Inflammatory macrophage treated with lipopolysaccharide for 1 hour (primary cell): ENCODE results near the gene ASTL.
"Not testable (repeated sequence)": the region's sequence is repeated elsewhere in the genome, so short reads cannot be mapped to it uniquely, and the experiment has no call there.

Source experiments
- DNase-seq, 2 donors: peaks; one replicate each; pipeline ENCODE4 v3.0.0-alpha.2; 2020 to 2022

The ASTL gene

DNA sequence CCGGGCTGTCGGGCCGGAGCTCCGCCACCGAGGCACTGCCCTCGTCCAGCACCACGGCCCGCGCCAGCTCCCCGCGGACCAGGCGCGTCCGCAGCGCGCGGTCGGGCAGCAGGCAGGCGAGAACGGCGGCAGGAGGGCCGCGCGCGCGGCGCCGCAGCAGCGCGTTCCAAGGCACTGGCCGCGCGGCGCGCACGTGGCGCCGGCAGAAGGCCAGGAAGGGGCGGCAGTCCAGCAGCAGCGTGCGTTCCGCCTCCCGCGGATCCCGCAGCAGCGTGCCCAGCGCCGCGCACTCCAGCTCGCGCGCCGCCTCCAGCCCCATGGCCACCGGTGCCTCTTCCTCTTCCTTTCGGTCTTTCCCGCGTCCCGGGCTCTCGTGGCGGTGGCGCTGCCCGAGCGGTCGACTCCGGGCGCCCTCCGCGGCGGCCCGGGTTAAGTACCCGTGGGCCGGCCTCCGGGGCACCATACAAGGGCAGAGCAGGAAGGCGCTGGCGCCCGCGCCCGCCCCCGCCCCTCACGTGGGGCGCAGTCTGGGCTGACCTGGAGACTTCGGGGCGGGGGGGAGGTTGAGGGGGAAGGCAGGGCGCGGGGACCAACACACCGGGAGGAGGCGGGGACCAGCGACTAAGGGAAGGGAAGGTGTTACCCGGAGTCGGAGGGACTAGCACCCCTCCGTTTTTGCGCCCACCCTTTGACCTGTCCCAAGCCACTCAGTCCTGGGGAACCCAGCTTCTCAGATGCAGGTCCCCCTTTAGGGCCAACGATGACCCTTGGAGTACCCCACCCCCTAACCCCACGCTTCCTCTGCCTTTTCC is 6.9 kb upstream of the ASTL start, which contains the start of gene DUSP2:
TSS of gene DUSP2 (minus strand) at position 405 of the 812 bp plus-strand sequence. CDS start at position 319, 86 bp downstream.
- peak; percentile 94 for DNase-seq

- DNase-seq = peak in 1 of 2 donors; percentile 29
Measured at GRCh38 chr2:96144481-96145035, 6.3 kb upstream of the ASTL start.

DNA sequence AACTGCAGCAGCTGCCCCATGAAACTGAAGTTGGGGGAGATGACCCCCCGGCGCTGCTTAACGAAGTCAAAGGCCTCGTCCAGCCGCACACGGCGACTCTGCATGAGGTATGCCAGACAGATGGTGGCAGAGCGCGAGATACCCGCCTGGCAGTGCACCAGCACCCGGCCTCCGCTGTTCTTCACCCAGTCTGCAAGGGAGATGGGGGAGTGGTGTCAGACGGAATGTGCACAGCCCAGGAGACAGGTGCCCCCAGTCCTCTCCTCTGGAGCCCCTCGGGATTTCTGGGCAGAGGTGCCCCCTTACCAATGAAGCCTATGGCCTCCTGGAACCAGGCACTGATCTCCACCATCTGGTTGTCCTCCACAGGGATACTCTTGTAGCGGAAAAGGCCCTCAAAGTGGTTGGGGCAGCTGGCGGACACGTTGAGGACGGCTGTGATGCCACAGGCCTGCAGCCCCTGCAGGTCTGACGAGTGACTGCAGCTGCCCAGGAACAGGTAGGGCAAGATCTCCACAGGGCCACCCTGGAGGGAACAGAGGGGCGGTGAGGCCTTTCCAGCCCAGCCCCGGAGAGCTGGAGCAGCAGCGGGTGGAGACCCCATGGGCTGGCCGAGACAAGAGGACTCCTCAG is 5.7 kb upstream of the ASTL start:
- no peak for DNase-seq

DNA sequence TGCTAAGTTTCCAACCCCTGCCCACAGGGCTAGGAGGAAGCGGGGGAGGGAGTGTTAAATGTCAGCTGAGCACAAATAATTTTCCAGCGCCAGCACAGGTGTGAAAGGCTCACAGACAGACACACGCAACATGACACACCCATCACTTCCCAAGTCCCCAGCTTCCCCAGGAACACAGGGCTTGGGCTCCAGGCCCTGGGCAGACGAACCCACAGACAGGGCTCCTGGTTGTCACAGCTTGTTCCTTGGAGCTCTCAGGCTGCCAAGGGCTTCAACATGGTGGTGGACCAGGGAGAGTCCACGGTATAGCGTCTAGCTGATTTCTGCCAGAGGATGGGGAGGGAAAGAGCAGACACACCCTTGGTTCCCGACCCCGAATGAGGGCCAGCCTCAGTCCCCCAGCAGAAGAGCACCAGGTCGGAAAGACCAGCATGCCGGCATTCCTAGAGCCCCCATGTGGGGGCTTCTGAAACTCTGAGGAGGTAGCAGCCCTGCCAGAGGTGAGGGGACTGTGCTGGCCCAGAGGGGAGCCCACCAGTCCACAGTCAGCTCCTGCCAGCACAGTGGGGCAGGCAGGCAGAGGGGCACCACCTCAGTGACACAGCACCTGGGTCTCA is 5.0 kb upstream of the ASTL start:
- no peak for DNase-seq

DNA sequence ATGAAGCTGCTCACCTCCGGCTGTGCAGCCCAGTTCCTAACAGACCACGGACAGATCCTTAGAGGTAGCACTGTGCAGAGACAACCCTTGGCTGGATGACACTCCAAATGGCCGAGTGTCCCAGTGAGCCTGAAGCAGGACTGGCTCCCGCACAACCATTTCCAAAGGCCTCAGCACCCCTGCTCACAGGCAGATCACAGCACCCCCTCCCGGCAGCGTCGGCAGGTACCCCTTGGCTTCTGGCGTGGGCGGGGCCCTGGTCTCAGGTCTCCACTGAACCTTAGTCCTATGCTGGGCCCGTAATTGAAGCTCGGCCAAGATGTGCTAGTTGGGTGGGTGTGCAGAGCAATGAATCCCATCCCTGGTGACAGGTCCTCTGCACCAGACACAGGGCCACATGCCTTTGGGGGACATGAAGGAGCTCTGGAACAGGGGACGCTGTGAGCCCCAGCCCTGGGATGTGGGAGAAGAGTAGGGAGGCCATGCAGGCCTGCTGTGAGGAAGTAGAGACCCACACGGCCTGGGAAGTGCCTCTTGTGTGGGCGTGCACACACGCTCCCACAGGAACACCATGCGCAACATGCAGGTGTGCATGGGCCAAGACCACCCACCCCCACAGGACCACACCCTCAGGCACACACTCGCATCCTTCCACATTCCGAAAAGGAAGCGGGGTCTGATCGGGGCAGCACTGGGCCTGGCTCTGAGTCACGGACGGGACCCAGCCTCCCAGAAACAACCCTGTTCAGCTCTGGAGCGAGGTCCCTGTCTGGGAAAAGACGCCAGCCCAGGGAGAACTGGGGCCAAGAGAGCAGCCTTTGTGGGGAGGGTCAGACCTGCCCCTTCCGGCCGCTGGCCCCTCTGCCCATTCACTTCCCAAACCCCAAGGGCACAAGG is 4.2 kb upstream of the ASTL start:
- no peak for DNase-seq

DNA sequence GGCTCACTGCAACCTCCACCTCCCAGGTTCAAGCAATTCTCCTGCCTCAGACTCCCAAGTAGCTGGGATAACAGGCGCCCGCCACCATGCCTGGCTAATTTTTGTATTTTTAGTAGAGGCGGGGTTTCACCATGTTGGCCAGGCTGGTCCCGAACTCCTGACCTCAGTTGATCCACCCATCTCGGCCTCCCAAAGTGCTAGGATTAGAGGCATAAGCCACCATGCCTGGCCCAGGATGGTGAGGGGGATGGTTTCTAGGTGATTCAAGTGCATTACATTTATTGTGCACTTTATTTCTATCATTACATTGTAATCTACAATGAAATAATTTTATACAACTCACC is 3.3 kb upstream of the ASTL start:
- not testable (repeated sequence) for DNase-seq

DNA sequence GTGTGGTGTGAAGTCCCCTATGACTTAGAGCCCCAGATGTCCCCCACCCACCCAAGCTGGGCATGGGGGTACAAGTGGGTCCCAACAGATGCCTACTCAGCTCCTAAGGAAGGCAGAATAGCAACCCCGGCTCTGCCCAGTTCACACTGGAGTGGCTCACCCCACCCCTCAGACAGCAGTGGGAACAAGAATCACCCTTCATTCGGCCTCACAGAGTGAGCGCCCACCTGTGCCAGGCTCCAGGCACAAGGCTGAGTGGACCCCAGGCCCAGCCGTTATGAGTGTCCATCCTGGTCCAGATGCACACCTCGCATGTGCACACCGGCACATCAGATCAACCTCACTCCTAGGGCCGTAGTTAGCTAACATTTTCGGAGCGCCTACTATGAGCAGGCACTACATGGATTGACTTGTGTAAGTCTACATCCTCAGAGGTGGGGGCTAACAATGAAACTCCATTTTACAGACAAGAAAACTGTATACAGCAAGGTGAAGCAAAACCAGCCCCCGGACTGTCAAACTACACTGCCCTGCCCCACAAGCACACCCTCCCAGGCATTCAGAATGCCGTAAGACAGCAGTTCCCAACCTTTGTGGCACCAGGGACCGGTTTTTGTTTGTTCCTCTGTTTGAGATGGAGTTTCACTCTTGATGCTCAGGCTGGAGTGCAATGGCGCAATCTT is 2.8 kb upstream of the ASTL start:
- no peak for DNase-seq

GRCh38 chr2:96139181-96139758 is 968 bp upstream of the ASTL start:
- DNase-seq = no peak

DNA sequence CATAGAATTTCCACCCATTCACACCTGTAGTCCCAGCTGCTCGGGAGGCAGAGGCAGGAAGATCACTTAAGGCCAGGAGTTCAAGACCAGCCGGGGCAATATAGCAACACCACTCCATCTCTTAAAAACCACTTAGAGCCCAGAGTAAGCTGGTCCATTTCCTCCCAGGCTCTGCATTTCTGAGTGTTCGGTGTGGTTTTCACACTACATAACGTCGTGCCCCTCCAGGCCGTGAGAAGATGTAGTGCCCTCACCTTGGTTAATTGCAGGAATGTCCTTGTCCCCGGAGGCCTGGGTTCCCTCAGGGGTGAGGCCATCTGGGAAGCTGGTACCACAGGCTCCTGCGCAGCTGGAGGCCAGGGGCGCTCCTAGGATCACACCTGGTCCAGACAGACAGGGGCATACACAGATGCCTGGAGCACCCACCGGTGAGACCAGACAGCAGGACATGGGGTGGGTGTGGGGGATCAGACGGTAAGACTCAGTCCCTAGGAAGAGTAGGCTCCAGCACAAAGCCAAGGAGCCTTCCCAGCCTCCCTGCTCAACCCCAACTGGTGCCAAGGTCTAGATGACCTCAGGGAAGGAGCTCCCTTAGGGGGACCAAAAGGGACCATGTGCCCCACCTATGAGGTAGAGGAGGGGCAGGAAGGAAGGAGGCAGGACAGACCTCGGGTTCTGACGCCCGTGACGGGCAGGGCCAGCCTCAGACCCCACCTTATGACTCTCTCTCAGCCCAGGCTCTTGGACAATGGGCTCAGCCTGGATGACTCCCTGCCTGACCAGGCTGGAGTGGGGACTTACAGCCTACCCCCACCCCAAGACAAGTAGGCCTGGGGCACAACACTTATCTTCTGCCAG is 752 bp downstream of the ASTL start:
- DNase-seq = no peak

DNA sequence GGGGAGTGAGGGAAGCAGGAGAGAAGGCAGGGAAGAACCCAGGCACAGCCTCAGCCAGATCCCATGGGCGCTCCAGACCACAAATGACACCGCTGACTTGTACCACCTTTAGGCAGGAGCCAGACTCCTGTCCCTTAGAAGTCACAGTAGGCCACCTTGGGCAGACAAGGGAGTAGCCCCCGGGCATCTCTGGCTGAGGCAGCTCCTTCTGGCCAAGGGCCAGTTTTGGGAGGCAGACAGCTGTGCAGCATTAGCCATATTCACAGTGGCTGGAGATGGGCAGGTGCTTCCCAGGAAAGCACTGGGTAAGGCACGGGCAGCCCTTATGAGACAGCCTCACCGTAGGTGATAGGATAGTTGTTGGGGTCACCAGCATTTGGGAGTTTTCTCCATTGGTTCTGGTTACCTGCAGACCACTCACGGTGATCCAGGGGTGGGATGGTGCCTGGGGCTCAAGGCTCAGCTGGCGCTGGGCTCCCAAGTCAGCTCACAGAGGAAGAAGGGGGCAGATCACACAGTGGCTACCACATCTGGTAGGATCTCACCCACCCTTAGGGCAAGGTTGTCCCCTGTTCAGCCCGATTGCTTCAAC is 2.1 kb downstream of the ASTL start:
- DNase-seq = no peak

DNA sequence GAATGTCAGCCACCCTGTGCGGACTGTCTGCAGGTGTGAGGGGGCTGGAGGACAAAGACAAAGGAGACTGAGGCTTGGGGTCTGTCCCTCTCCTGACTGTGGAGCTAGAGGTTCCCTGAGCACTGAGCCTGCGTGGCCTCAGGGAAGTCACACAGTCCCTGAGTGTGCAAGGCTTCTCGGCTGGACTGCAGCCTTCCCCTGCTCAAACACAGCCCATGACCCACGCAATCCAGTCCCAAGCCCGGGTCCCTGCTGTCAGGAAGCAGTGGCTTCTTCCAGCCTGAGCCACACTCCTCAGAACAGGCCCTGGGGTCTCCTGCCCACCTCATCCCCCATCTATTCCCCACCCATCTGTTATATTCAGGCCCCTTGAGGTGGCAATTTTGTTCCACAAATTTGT is 2.7 kb downstream of the ASTL start:
- DNase-seq = no peak

DNA sequence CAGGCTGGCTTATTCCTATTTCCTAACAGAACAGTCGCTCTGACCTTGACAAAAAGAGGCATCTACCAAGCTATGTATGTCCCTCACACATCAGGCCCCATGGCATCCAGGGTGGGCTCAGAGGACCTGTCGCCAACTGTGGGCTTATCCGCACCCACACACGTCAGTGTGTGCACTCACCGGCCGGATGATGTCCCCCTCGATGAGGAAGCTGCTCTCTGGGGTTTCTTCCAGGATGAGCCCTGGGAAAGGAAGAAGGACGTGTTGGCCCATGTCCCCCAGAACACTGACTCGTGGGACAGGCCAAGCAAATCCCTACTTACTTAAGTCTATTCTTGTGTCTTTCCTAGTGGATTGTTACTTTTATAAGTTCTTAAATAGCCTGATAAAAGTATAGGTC is 3.1 kb downstream of the ASTL start:
- DNase-seq = no peak

DNA sequence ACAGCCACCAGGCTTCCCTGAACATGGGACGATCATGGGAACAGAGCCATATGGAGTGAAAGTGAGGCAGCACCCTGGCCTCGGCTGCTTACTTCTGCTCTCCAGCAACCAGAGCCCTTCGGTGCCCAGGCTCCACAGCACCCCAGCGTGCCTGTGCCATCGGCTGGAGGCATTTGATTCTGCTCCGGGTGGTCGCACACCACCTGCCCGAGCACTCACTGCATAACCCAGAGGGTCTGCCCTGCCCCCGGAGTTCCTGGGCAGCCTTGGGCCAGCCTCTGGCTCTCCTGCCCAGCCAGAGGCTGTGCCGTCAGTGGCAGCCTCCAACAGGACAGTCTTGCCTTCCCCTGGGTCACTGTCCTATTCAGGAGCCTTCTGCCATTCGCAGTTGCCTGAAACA is 3.9 kb downstream of the ASTL start:
- no peak for DNase-seq

GRCh38 chr2:96131813-96132745 is 6.2 kb downstream of the ASTL start:
- DNase-seq = no peak

GRCh38 chr2:96131152-96131812 is 7.0 kb downstream of the ASTL start:
- DNase-seq = no peak

DNA sequence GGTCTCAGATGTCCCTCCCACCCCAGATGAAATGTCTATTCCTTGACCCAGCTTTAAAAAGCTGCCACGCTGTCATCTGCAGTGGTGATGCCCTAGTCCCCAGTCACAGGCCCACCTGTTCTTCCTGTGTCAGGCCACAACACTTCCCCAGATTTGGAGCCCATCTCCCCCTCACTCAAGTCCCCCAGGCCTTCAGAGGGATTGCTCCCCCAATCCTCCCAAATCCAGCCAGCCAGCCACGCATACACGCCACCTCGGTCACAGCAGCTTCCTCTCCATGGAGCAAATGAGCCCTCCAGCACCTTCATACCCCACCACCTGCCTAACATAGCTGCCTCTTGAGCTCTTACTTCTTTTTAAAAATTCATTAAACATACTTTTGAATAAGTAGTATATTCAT is 7.8 kb downstream of the ASTL start:
- DNase-seq = no peak

GRCh38 chr2:96129528-96130120 is 8.7 kb downstream of the ASTL start:
- no peak for DNase-seq

DNA sequence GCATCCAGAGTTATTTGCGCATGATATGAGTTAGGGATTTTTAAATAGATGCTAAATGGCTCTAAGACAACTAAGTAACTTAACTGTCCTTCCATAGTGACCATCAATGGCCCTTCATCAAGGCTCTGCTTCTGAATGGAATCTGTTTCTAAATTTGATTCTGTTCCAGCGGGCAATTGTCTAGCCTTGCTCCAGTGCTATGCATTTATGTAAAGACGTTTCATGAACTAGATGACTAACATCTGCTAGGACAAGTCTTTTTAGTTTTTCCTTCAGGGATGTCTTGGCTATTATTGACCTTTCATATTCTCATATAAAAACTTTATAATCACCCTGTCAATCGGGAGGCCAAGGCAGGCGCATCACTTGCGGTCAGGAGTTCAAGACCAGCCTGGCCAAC is 9.8 kb downstream of the ASTL start:
- DNase-seq = no peak
